BLaER1 treated with 17β-estradiol and CSF1 and Interleukin-3, amounts not matched to agents 10 nM and 100 nM (cell line): ENCODE measurements around the gene SRSF4.

ENCODE experiments used
- H3K27ac ChIP-seq, 11 experiments: shearing (Covaris generic); formaldehyde crosslinking; 2 replicates each; pipeline ENCODE4 v1.8.1; 2022
- H3K27me3 ChIP-seq, 11 experiments: shearing (Covaris generic); formaldehyde crosslinking; 2 replicates each; pipeline ENCODE4 v1.8.1; 2022
- H3K36me3 ChIP-seq, 11 experiments: shearing (Covaris generic); formaldehyde crosslinking; 2 replicates each; pipeline ENCODE4 v1.8.1; 2022
- H3K4me1 ChIP-seq, 10 experiments: shearing (Covaris generic); formaldehyde crosslinking; 2 replicates each; pipeline ENCODE4 v1.8.1; 2022
- H3K4me2 ChIP-seq, 11 experiments: shearing (Covaris generic); formaldehyde crosslinking; 2 replicates each; pipeline ENCODE4 v1.8.1; 2022
- H3K4me3 ChIP-seq, 10 experiments: shearing (Covaris generic); formaldehyde crosslinking; 2 replicates each; pipeline ENCODE4 v1.8.1; 2022
- H3K9ac ChIP-seq, 11 experiments: shearing (Covaris generic); formaldehyde crosslinking; 2 replicates each; pipeline ENCODE4 v1.8.1; 2022
- H3K9me3 ChIP-seq, 11 experiments: shearing (Covaris generic); formaldehyde crosslinking; replicated peaks in 1 of 11; 2 replicates each; pipeline ENCODE4 v1.8.1; 2022
- H4K20me1 ChIP-seq, 11 experiments: shearing (Covaris generic); formaldehyde crosslinking; 2 replicates each; pipeline ENCODE4 v1.8.1; 2022
- Cebpa-rat ChIP-seq, 11 experiments: shearing (Covaris generic); IDR thresholded peaks; 2 replicates each; pipeline ENCODE4 v1.8.1; 2022

Gene SRSF4

GRCh38 chr1:29176576-29176975 is 5.1 kb downstream of the SRSF4 start:
- Histone ChIP-seq H3K4me1 (peaks cover 43 to 73% (median 54%) of the 10 kb centered on the region in 10 experiments), H3K27me3 (no peaks in the 10 kb centered on the region), H3K36me3 (peaks cover 11 to 81% (median 60%) of the 10 kb centered on the region in 11 experiments), H3K4me2 (peak overlapping the region in 5 of 11 experiments; percentile 52 to 94 (median 92); a peak in 10 of 22 replicates), H4K20me1 (peaks cover 95 to 99% (median 97%) of the 10 kb centered on the region in 11 experiments), H3K4me3 (no peak overlapping the region), H3K9ac (peak overlapping the region in 2 of 11 experiments; percentile 12 to 55; a peak in 1 of 22 replicates), H3K9me3 (no peaks in the 10 kb centered on the region), H3K27ac (no peak overlapping the region)
- TF ChIP-seq Cebpa-rat (IDR thresholded peaks at IDR 0.05) = no peak

GRCh38 chr1:29172415-29172939 is 9.2 kb downstream of the SRSF4 start:
- no peak overlapping the region for H3K27ac ChIP-seq
- no peak overlapping the region; a peak in 2 of 22 replicates for H3K9ac ChIP-seq
- peaks cover 99 to 100% (median 100%) of the 10 kb centered on the region in 11 experiments for H4K20me1 ChIP-seq
- H3K36me3 ChIP-seq = peaks cover 20 to 88% (median 67%) of the 10 kb centered on the region in 11 experiments
- H3K4me3 ChIP-seq = no peak overlapping the region
- peak overlapping the region; percentile 46 to 90 (median 71) for H3K4me2 ChIP-seq
- peaks cover 53 to 80% (median 63%) of the 10 kb centered on the region in 10 experiments for H3K4me1 ChIP-seq
- no peak for TF ChIP-seq Cebpa-rat (IDR thresholded peaks at IDR 0.05)
- no peaks in the 10 kb centered on the region for H3K9me3 ChIP-seq
- H3K27me3 ChIP-seq = no peaks in the 10 kb centered on the region

- H3K9me3 ChIP-seq = no peaks in the 10 kb centered on the region
- H3K27ac ChIP-seq = peak overlapping the region in 4 of 11 experiments; percentile 2 to 43 (median 16); a peak in 3 of 22 replicates
- peak overlapping the region; percentile 53 to 90 (median 71) for H3K4me2 ChIP-seq
- peak overlapping the region in 5 of 11 experiments; percentile 1 to 42 (median 11); a peak in 4 of 22 replicates for H3K9ac ChIP-seq
- no peak overlapping the region; a peak in 1 of 20 replicates for H3K4me3 ChIP-seq
- TF ChIP-seq Cebpa-rat (IDR thresholded peaks at IDR 0.05) = no peak
- no peaks in the 10 kb centered on the region for H3K27me3 ChIP-seq
- peaks cover 28 to 88% (median 70%) of the 10 kb centered on the region in 11 experiments for H3K36me3 ChIP-seq
- peaks cover 48 to 78% (median 63%) of the 10 kb centered on the region in 10 experiments for H3K4me1 ChIP-seq
- peaks cover 99 to 100% (median 100%) of the 10 kb centered on the region in 11 experiments for H4K20me1 ChIP-seq
Measured at GRCh38 chr1:29171521-29171920, 10.2 kb downstream of the SRSF4 start.

- H3K4me2 ChIP-seq = peak overlapping the region; percentile 53 to 90 (median 71)
- H3K9ac ChIP-seq = peak overlapping the region; percentile 1 to 47 (median 28); a peak in 16 of 22 replicates
- H3K4me1 ChIP-seq = peaks cover 46 to 76% (median 66%) of the 10 kb centered on the region in 10 experiments
- no peak overlapping the region; a peak in 1 of 20 replicates for H3K4me3 ChIP-seq
- H3K36me3 ChIP-seq = peaks cover 32 to 88% (median 73%) of the 10 kb centered on the region in 11 experiments
- peaks cover 99 to 100% (median 100%) of the 10 kb centered on the region in 11 experiments for H4K20me1 ChIP-seq
- peak overlapping the region in 9 of 11 experiments; percentile 13 to 43 (median 36); a peak in 14 of 22 replicates for H3K27ac ChIP-seq
- no peaks in the 10 kb centered on the region for H3K9me3 ChIP-seq
- no peaks in the 10 kb centered on the region for H3K27me3 ChIP-seq
- TF ChIP-seq Cebpa-rat (IDR thresholded peaks at IDR 0.05) = no peak
Measured at GRCh38 chr1:29171089-29171488, 10.6 kb downstream of the SRSF4 start.

GRCh38 chr1:29169976-29170375 is 11.7 kb downstream of the SRSF4 start:
- H3K4me1 ChIP-seq = peaks cover 46 to 76% (median 70%) of the 10 kb centered on the region in 10 experiments
- no peaks in the 10 kb centered on the region for H3K27me3 ChIP-seq
- H3K4me3 ChIP-seq = 0 out of 20 replicates have a peak overlapping the region, but pooled peaks of 1 of the 10 experiments have one; percentile 8
- H3K9ac ChIP-seq = peak overlapping the region in 3 of 11 experiments; percentile 11 to 42 (median 42); a peak in 3 of 22 replicates
- H4K20me1 ChIP-seq = peaks cover 100% of the 10 kb centered on the region in 11 experiments
- peak overlapping the region in 2 of 11 experiments; percentile 30 to 39; a peak in 2 of 22 replicates for H3K27ac ChIP-seq
- peak overlapping the region; percentile 53 to 90 (median 71) for H3K4me2 ChIP-seq
- H3K9me3 ChIP-seq = no peaks in the 10 kb centered on the region
- TF ChIP-seq Cebpa-rat (IDR thresholded peaks at IDR 0.05) = no peak
- peaks cover 44 to 88% (median 81%) of the 10 kb centered on the region in 11 experiments for H3K36me3 ChIP-seq

- H3K9ac ChIP-seq = no peak overlapping the region
- peaks cover 100% of the 10 kb centered on the region in 11 experiments for H4K20me1 ChIP-seq
- peaks cover 59 to 88% (median 83%) of the 10 kb centered on the region in 11 experiments for H3K36me3 ChIP-seq
- H3K9me3 ChIP-seq = no peaks in the 10 kb centered on the region
- H3K27ac ChIP-seq = no peak overlapping the region
- H3K4me3 ChIP-seq = no peak overlapping the region
- no peaks in the 10 kb centered on the region for H3K27me3 ChIP-seq
- TF ChIP-seq Cebpa-rat (IDR thresholded peaks at IDR 0.05) = no peak
- peak overlapping the region in 7 of 11 experiments; percentile 20 to 73 (median 59); a peak in 12 of 22 replicates for H3K4me2 ChIP-seq
- peaks cover 48 to 73% (median 65%) of the 10 kb centered on the region in 10 experiments for H3K4me1 ChIP-seq
Measured at GRCh38 chr1:29167904-29168303, 13.8 kb downstream of the SRSF4 start.

- Histone ChIP-seq H3K4me1 (peaks cover 50 to 71% (median 57%) of the 10 kb centered on the region in 10 experiments), H3K36me3 (peaks cover 69 to 94% (median 90%) of the 10 kb centered on the region in 11 experiments), H3K27me3 (no peaks in the 10 kb centered on the region), H3K4me2 (peak overlapping the region in 8 of 11 experiments; percentile 10 to 73 (median 58); a peak in 14 of 22 replicates), H3K27ac (peak overlapping the region in 2 of 11 experiments; percentile 13 to 19; a peak in 4 of 22 replicates), H3K9me3 (no peaks in the 10 kb centered on the region), H3K9ac (peak overlapping the region in 4 of 11 experiments; percentile 7 to 41 (median 26); a peak in 4 of 22 replicates), H3K4me3 (no peak overlapping the region), H4K20me1 (peaks cover 100% of the 10 kb centered on the region in 11 experiments)
- no peak for TF ChIP-seq Cebpa-rat (IDR thresholded peaks at IDR 0.05)
Measured at GRCh38 chr1:29166291-29166878, 15.3 kb downstream of the SRSF4 start.

- no peak overlapping the region for H3K4me3 ChIP-seq
- peaks cover 74 to 100% (median 98%) of the 10 kb centered on the region in 11 experiments for H3K36me3 ChIP-seq
- H3K9ac ChIP-seq = no peak overlapping the region
- TF ChIP-seq Cebpa-rat (IDR thresholded peaks at IDR 0.05) = no peak
- peaks cover 33 to 54% (median 45%) of the 10 kb centered on the region in 10 experiments for H3K4me1 ChIP-seq
- no peak overlapping the region for H3K4me2 ChIP-seq
- H3K27me3 ChIP-seq = no peaks in the 10 kb centered on the region
- no peaks in the 10 kb centered on the region for H3K9me3 ChIP-seq
- peaks cover 98 to 100% (median 100%) of the 10 kb centered on the region in 11 experiments for H4K20me1 ChIP-seq
- no peak overlapping the region for H3K27ac ChIP-seq
Measured at GRCh38 chr1:29164588-29164987, 17.1 kb downstream of the SRSF4 start.
